GM20431 (cell line): Measurements from ENCODE around the gene NUTF2.
"Not testable (repeated sequence)": the region's sequence is repeated elsewhere in the genome, so short reads cannot be mapped to it uniquely, and the experiment has no call there.

Source experiments
- in situ Hi-C: fragments of 300-500 bp; cut with MseI, MboI; formaldehyde crosslinking; loops from one replicate; pipeline ENCODE4 v1.15.0; 2020; ENCODE audit warnings: low sequenced_read_pairs; ENCODE audit not compliant: unreplicated experiment

Gene NUTF2

DNA sequence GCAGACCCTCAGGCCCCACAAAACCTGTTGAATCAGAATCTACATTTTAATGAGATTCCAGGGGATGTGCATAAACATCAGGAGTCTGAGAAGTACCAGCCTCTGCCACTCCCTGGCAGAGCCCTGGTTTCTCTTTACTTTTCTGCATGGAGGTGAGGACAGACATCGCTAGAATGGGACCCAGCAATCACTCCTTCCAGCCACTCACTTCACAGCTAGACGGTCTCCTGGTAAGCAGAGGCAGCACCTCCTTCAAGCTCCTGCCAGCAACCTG, 68.7 kb downstream of the NUTF2 start:
- in situ Hi-C loops, result not testable (repeated sequence)

GRCh38 chr16:67915831-67916723, 69.3 kb downstream of the NUTF2 start:
- in situ Hi-C loops, result no loop called here

- in situ Hi-C loops, result no loop called here
Observed at GRCh38 chr16:67917140-67917851, 70.6 kb downstream of the NUTF2 start.

- in situ Hi-C loops, result no loop called here
Observed at GRCh38 chr16:67917852-67918236, 71.1 kb downstream of the NUTF2 start.

DNA sequence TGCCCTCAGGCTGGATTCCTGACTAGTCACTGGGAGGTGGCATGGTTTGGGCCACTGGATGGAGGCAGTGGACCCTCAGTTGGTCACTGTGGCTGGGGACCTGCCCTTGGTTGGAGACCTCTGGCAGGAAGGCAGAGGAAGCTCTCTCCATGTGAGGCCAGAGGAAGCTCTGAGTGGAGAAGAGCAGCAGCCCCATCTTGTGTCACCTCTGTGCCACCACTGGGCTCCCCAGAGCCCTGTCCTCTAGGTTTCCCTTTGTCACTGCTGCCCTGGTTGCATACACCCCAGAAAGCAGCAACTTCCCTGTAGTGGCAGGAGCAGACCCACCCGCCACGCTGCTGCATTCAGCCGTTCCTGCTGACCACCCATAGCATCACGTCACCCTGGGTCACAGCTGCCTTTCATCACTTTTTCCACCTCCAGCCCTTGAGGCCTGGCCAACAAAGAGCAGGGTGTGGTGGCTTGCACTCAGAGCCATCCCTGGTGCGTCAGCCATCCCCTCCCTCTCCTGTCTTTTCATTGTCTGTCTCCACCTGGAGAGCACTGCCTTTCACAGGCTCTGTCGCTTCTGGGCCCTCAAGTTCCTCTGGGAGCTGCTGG, 73.0 kb downstream of the NUTF2 start:
- in situ Hi-C loops, result no loop called here
